Neuron (in vitro differentiated cells): Measurements from ENCODE around the gene RASAL2.

Experiments
- H2AFZ ChIP-seq: one replicate; pipeline ENCODE4 v1.6.1; 2013; ENCODE audit warnings: low read depth, mild to moderate bottlenecking, inconsistent platforms, low read length, moderate library complexity
- H3K27me3 ChIP-seq: one replicate; pipeline ENCODE4 v1.6.1; 2013; ENCODE audit warnings: low read length; ENCODE audit not compliant: insufficient read depth
- H3K36me3 ChIP-seq: one replicate; pipeline ENCODE4 v1.6.1; 2013; ENCODE audit warnings: low read length; ENCODE audit not compliant: insufficient read depth
- H3K4me1 ChIP-seq: one replicate; pipeline ENCODE4 v1.6.1; 2013; ENCODE audit warnings: low read length; ENCODE audit not compliant: insufficient read depth
- H3K4me3 ChIP-seq: 2 replicates; pipeline ENCODE4 v1.5.1; 2013; ENCODE audit warnings: mild to moderate bottlenecking, low read length, moderate library complexity
- H3K9me3 ChIP-seq: one replicate; pipeline ENCODE4 v1.6.1; 2013; ENCODE audit warnings: low read length

Gene RASAL2

GRCh38 chr1:178470411-178470960, 376.6 kb downstream of the RASAL2 start:
- H2AFZ ChIP-seq: no peak overlapping the region
- peaks cover 3% of the 10 kb centered on the region for H3K9me3 ChIP-seq
- peaks cover 80% of the 10 kb centered on the region for H3K36me3 ChIP-seq
- no peak overlapping the region for H3K4me3 ChIP-seq
- no peaks in the 10 kb centered on the region for H3K4me1 ChIP-seq
- no peaks in the 10 kb centered on the region for H3K27me3 ChIP-seq

- peaks cover 76% of the 10 kb centered on the region for H3K36me3 ChIP-seq
Measured at GRCh38 chr1:178472531-178472930, 378.6 kb downstream of the RASAL2 start.

GRCh38 chr1:178477373-178477772, 383.5 kb downstream of the RASAL2 start:
- peaks cover 3% of the 10 kb centered on the region for H3K9me3 ChIP-seq
- no peak overlapping the region for H2AFZ ChIP-seq
- peaks cover 48% of the 10 kb centered on the region for H3K36me3 ChIP-seq
- H3K4me3 ChIP-seq: no peak overlapping the region
- H3K4me1 ChIP-seq: no peaks in the 10 kb centered on the region
- no peaks in the 10 kb centered on the region for H3K27me3 ChIP-seq

More at GRCh38 chr1:178472531-178472930, 378.6 kb downstream of the RASAL2 start:
- Histone ChIP-seq H3K4me1 (no peaks in the 10 kb centered on the region), H2AFZ (no peak overlapping the region), H3K4me3 (no peak overlapping the region), H3K9me3 (peaks cover 2% of the 10 kb centered on the region), H3K27me3 (no peaks in the 10 kb centered on the region)

- Histone ChIP-seq H2AFZ (no peak overlapping the region), H3K9me3 (peaks cover 3% of the 10 kb centered on the region), H3K4me1 (no peaks in the 10 kb centered on the region), H3K4me3 (no peak overlapping the region), H3K36me3 (peaks cover 44% of the 10 kb centered on the region), H3K27me3 (no peaks in the 10 kb centered on the region)
Measured at GRCh38 chr1:178477841-178478240, 383.9 kb downstream of the RASAL2 start.

- Histone ChIP-seq H3K36me3 (peaks cover 4% of the 10 kb centered on the region), H2AFZ (no peak overlapping the region), H3K27me3 (no peaks in the 10 kb centered on the region), H3K4me1 (no peaks in the 10 kb centered on the region), H3K9me3 (peaks cover 3% of the 10 kb centered on the region), H3K4me3 (no peak overlapping the region)
Measured at GRCh38 chr1:178483251-178483957, 389.5 kb downstream of the RASAL2 start.

- Histone ChIP-seq H3K9me3 (peaks cover 3% of the 10 kb centered on the region), H3K36me3 (peaks cover 4% of the 10 kb centered on the region), H2AFZ (no peak overlapping the region), H3K4me3 (no peak overlapping the region), H3K27me3 (no peaks in the 10 kb centered on the region), H3K4me1 (no peaks in the 10 kb centered on the region)
Measured at GRCh38 chr1:178484698-178485225, 390.9 kb downstream of the RASAL2 start.

GRCh38 chr1:178485541-178485981, 391.7 kb downstream of the RASAL2 start:
- no peak overlapping the region for H3K4me3 ChIP-seq
- H3K36me3 ChIP-seq: no peaks in the 10 kb centered on the region
- H3K27me3 ChIP-seq: no peaks in the 10 kb centered on the region
- H3K9me3 ChIP-seq: no peaks in the 10 kb centered on the region
- H3K4me1 ChIP-seq: no peaks in the 10 kb centered on the region
- H2AFZ ChIP-seq: no peak overlapping the region

- no peaks in the 10 kb centered on the region for H3K9me3 ChIP-seq
Measured at GRCh38 chr1:178486100-178487069, 392.5 kb downstream of the RASAL2 start.

GRCh38 chr1:178487070-178487615, 393.2 kb downstream of the RASAL2 start:
- no peak overlapping the region for H3K4me3 ChIP-seq
- H2AFZ ChIP-seq: no peak overlapping the region
- H3K9me3 ChIP-seq: no peaks in the 10 kb centered on the region
- H3K4me1 ChIP-seq: no peaks in the 10 kb centered on the region
- no peaks in the 10 kb centered on the region for H3K27me3 ChIP-seq
- no peaks in the 10 kb centered on the region for H3K36me3 ChIP-seq

More at GRCh38 chr1:178486100-178487069, 392.5 kb downstream of the RASAL2 start:
- no peak overlapping the region for H3K4me3 ChIP-seq
- no peaks in the 10 kb centered on the region for H3K4me1 ChIP-seq
- H3K36me3 ChIP-seq: no peaks in the 10 kb centered on the region
- H2AFZ ChIP-seq: no peak overlapping the region
- no peaks in the 10 kb centered on the region for H3K27me3 ChIP-seq

- Histone ChIP-seq H3K9me3 (no peaks in the 10 kb centered on the region), H3K27me3 (no peaks in the 10 kb centered on the region), H2AFZ (no peak overlapping the region), H3K4me3 (no peak overlapping the region), H3K4me1 (no peaks in the 10 kb centered on the region), H3K36me3 (no peaks in the 10 kb centered on the region)
Measured at GRCh38 chr1:178488393-178488792, 394.5 kb downstream of the RASAL2 start.

GRCh38 chr1:178489399-178489798, 395.5 kb downstream of the RASAL2 start:
- Histone ChIP-seq H2AFZ (no peak overlapping the region), H3K27me3 (no peaks in the 10 kb centered on the region), H3K9me3 (no peaks in the 10 kb centered on the region), H3K36me3 (no peaks in the 10 kb centered on the region), H3K4me3 (no peak overlapping the region), H3K4me1 (no peaks in the 10 kb centered on the region)

- no peaks in the 10 kb centered on the region for H3K36me3 ChIP-seq
- H3K4me1 ChIP-seq: no peaks in the 10 kb centered on the region
- no peak overlapping the region for H3K4me3 ChIP-seq
- H3K9me3 ChIP-seq: no peaks in the 10 kb centered on the region
- no peaks in the 10 kb centered on the region for H3K27me3 ChIP-seq
- no peak overlapping the region for H2AFZ ChIP-seq
Measured at GRCh38 chr1:178490136-178490535, 396.2 kb downstream of the RASAL2 start.
